ENCODE data around the gene MRTFA.

Gene MRTFA

DNA sequence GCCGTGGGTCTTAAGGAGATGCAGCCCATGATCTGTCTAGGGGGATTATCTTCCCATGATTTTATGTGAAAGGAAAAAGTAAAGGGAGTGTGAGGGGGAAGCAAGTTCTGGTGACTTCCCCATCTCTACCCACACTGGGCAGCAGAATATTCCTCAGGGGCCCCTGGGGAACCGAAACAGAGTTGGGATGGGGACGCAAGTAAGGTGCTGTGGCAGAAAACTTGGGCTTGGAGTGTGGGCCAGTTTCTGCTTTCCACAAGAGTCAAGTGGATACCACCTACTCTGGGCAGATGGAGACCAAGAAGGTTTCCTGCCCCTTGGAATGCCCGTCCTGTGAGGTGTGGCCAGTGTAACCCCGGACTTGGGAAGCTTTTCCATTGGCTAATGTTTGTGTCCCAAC is 201.8 kb downstream of the MRTFA start:
- Histone ChIP-seq H3K4me1 (ENCODE audit: control insufficient read depth, insufficient read depth, low read length) (no peaks in the 10 kb centered on the region), H3K27me3 (ENCODE audit: control insufficient read depth, insufficient read depth, low read length, poor library complexity, severe bottlenecking) (no peaks in the 10 kb centered on the region), H3K27ac (ENCODE audit: insufficient read depth, low read depth, low read length, poor library complexity, severe bottlenecking) (no peak overlapping the region), H3K9me3 (ENCODE audit: control insufficient read depth, low read length) (no peaks in the 10 kb centered on the region), H3K4me3 (ENCODE audit: insufficient read depth, low read depth, low read length) (no peak overlapping the region), H3K36me3 (ENCODE audit: control insufficient read depth, insufficient read depth, low read length) (peaks cover 3% of the 10 kb centered on the region)
- 92 to 93% methylated on average over 5 of the region's 5 CpGs for WGBS, 2 experiments

DNA sequence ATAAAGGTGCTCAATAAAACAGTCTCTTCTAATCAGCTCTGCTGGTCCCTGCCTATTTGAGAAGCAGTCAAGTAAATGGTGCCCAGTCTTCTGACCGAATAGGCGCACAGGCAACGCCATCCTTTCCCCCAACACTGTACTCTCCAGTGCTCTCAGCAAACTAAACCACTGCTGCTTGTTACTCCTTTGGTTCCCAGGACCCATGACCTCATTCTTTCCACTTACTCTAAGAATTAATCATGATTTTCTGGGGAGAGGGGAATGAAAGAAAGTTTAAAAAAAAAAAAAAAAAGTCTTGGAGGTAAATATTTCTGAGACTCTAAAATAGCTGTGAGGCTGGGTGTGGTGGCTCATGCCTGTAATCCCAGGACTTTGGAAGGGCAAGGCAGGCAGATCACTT is 202.4 kb downstream of the MRTFA start:
- Histone ChIP-seq H3K4me3 (ENCODE audit: insufficient read depth, low read depth, low read length) (no peak overlapping the region), H3K27ac (ENCODE audit: insufficient read depth, low read depth, low read length, poor library complexity, severe bottlenecking) (no peak overlapping the region), H3K9me3 (ENCODE audit: control insufficient read depth, low read length) (no peaks in the 10 kb centered on the region), H3K27me3 (ENCODE audit: control insufficient read depth, insufficient read depth, low read length, poor library complexity, severe bottlenecking) (no peaks in the 10 kb centered on the region), H3K36me3 (ENCODE audit: control insufficient read depth, insufficient read depth, low read length) (peaks cover 3% of the 10 kb centered on the region), H3K4me1 (ENCODE audit: control insufficient read depth, insufficient read depth, low read length) (no peaks in the 10 kb centered on the region)
- 92 to 95% methylated on average over 3 of the region's 3 CpGs for WGBS, 2 experiments

DNA sequence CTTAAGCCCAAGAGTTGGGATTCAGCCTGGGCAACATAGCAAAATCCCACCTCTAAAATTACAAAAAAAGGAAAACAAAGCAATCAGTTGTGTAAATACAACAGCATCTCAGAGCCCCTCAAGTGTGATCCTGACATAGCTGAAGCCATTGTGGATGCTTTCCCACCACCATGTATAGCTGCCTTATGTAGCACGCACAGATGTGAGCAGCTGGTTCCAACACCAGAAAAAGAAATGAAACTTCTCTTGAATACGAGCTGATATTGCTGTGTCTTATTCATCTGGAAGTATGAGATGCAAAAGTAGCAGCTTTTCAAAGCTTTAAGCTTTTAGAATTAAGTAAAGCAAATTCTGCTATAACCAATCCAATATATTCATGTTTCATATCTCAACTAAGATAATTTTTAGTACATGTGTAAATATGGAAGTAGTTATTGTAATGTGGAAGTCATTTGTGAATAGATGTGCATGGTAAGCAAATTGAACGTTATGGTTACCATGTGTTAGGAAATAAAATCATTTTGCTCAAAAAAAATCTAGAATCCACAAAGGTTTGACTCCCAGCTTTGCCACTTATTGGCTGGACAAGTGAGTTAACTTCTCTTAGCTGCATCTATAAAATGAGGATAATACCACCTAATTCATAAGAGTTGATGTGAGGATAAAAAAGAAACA is 203.0 kb downstream of the MRTFA start:
- WGBS, 2 experiments = 94 to 97% methylated on average over 3 of the region's 3 CpGs
- H3K27me3 ChIP-seq (ENCODE audit: control insufficient read depth, insufficient read depth, low read length, poor library complexity, severe bottlenecking) = no peaks in the 10 kb centered on the region
- no peaks in the 10 kb centered on the region for H3K4me1 ChIP-seq (ENCODE audit: control insufficient read depth, insufficient read depth, low read length)
- H3K36me3 ChIP-seq (ENCODE audit: control insufficient read depth, insufficient read depth, low read length) = peaks cover 3% of the 10 kb centered on the region
- no peak overlapping the region for H3K4me3 ChIP-seq (ENCODE audit: insufficient read depth, low read depth, low read length)
- H3K9me3 ChIP-seq (ENCODE audit: control insufficient read depth, low read length) = no peaks in the 10 kb centered on the region
- H3K27ac ChIP-seq (ENCODE audit: insufficient read depth, low read depth, low read length, poor library complexity, severe bottlenecking) = no peak overlapping the region

- Histone ChIP-seq H3K36me3 (ENCODE audit: control insufficient read depth, insufficient read depth, low read length) (peaks cover 3% of the 10 kb centered on the region), H3K4me1 (ENCODE audit: control insufficient read depth, insufficient read depth, low read length) (no peaks in the 10 kb centered on the region), H3K27me3 (ENCODE audit: control insufficient read depth, insufficient read depth, low read length, poor library complexity, severe bottlenecking) (no peaks in the 10 kb centered on the region), H3K4me3 (ENCODE audit: insufficient read depth, low read depth, low read length) (no peak overlapping the region), H3K9me3 (ENCODE audit: control insufficient read depth, low read length) (no peaks in the 10 kb centered on the region), H3K27ac (ENCODE audit: insufficient read depth, low read depth, low read length, poor library complexity, severe bottlenecking) (no peak overlapping the region)
- 95 to 99% methylated on average over 2 of the region's 2 CpGs for WGBS, 2 experiments
These were observed 203.9 kb downstream of the MRTFA start for GRCh38 chr22:40432625-40433024.

- H3K4me1 ChIP-seq (ENCODE audit: control insufficient read depth, insufficient read depth, low read length) = no peaks in the 10 kb centered on the region
- H3K9me3 ChIP-seq (ENCODE audit: control insufficient read depth, low read length) = no peaks in the 10 kb centered on the region
- no peak overlapping the region for H3K27ac ChIP-seq (ENCODE audit: insufficient read depth, low read depth, low read length, poor library complexity, severe bottlenecking)
- no peaks in the 10 kb centered on the region for H3K27me3 ChIP-seq (ENCODE audit: control insufficient read depth, insufficient read depth, low read length, poor library complexity, severe bottlenecking)
- H3K36me3 ChIP-seq (ENCODE audit: control insufficient read depth, insufficient read depth, low read length) = peaks cover 3% of the 10 kb centered on the region
- 96 to 97% methylated on average over 5 of the region's 5 CpGs for WGBS, 2 experiments
- H3K4me3 ChIP-seq (ENCODE audit: insufficient read depth, low read depth, low read length) = no peak overlapping the region
These were observed 204.4 kb downstream of the MRTFA start for GRCh38 chr22:40432157-40432556.

DNA sequence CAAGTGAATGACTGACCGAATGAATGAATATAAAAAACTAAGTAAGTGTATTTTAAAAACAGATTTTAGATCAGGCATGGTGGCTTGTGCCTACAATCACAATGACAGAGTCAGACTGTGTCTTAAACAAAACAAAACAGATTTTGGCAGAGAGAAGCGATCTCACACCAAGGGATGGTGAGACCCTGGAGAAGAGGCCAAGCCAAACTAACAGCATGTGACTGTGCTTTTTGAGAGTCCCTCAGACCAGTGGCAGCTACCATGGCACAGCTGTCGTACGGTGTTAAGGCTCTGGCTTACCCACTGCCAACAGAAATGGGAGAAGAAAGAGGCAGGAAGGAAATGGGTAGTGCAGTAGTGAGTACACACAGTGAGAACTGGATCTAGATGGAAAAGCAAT is 205.5 kb downstream of the MRTFA start:
- WGBS, 2 experiments = 95 to 99% methylated on average over 4 of the region's 4 CpGs
- H3K27me3 ChIP-seq (ENCODE audit: control insufficient read depth, insufficient read depth, low read length, poor library complexity, severe bottlenecking) = no peaks in the 10 kb centered on the region
- H3K4me3 ChIP-seq (ENCODE audit: insufficient read depth, low read depth, low read length) = no peak overlapping the region
- no peaks in the 10 kb centered on the region for H3K4me1 ChIP-seq (ENCODE audit: control insufficient read depth, insufficient read depth, low read length)
- H3K9me3 ChIP-seq (ENCODE audit: control insufficient read depth, low read length) = no peaks in the 10 kb centered on the region
- H3K27ac ChIP-seq (ENCODE audit: insufficient read depth, low read depth, low read length, poor library complexity, severe bottlenecking) = no peak overlapping the region
- peaks cover 3% of the 10 kb centered on the region for H3K36me3 ChIP-seq (ENCODE audit: control insufficient read depth, insufficient read depth, low read length)

- Histone ChIP-seq H3K36me3 (ENCODE audit: control insufficient read depth, insufficient read depth, low read length) (no peaks in the 10 kb centered on the region), H3K27ac (ENCODE audit: insufficient read depth, low read depth, low read length, poor library complexity, severe bottlenecking) (no peak overlapping the region), H3K4me1 (ENCODE audit: control insufficient read depth, insufficient read depth, low read length) (no peaks in the 10 kb centered on the region), H3K9me3 (ENCODE audit: control insufficient read depth, low read length) (no peaks in the 10 kb centered on the region), H3K4me3 (ENCODE audit: insufficient read depth, low read depth, low read length) (no peak overlapping the region), H3K27me3 (ENCODE audit: control insufficient read depth, insufficient read depth, low read length, poor library complexity, severe bottlenecking) (no peaks in the 10 kb centered on the region)
- 94 to 97% methylated on average over 4 of the region's 4 CpGs for WGBS, 2 experiments
These were observed 207.0 kb downstream of the MRTFA start for GRCh38 chr22:40429481-40429880.

DNA sequence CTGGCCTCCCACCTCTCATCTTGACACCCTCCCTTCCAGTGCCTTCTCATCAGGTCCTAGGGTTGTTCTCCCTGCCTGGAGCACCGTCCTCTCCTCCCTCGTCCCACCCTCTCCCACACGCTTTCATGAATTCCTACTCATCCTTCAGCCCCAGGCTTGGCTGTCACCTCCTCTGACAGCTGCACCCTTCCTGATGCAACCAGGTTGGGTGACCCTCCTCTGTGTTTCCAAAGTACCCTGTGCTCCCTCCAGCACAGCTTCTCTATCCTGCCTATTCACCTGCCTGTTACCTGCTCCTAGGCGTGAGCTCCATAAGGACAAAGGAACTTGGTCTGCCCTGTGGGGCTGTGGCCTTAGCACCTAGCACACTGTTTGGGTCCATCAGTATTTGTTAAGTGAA is 207.7 kb downstream of the MRTFA start:
- WGBS, 2 experiments = 95 to 97% methylated on average over 4 of the region's 4 CpGs
- Histone ChIP-seq H3K36me3 (ENCODE audit: control insufficient read depth, insufficient read depth, low read length) (no peaks in the 10 kb centered on the region), H3K27me3 (ENCODE audit: control insufficient read depth, insufficient read depth, low read length, poor library complexity, severe bottlenecking) (no peaks in the 10 kb centered on the region), H3K9me3 (ENCODE audit: control insufficient read depth, low read length) (no peaks in the 10 kb centered on the region), H3K4me1 (ENCODE audit: control insufficient read depth, insufficient read depth, low read length) (no peaks in the 10 kb centered on the region), H3K4me3 (ENCODE audit: insufficient read depth, low read depth, low read length) (no peak overlapping the region), H3K27ac (ENCODE audit: insufficient read depth, low read depth, low read length, poor library complexity, severe bottlenecking) (no peak overlapping the region)

GRCh38 chr22:40426594-40427333 is 209.8 kb downstream of the MRTFA start:
- Histone ChIP-seq H3K27ac (ENCODE audit: insufficient read depth, low read depth, low read length, poor library complexity, severe bottlenecking) (no peak overlapping the region), H3K36me3 (ENCODE audit: control insufficient read depth, insufficient read depth, low read length) (no peaks in the 10 kb centered on the region), H3K4me1 (ENCODE audit: control insufficient read depth, insufficient read depth, low read length) (no peaks in the 10 kb centered on the region), H3K27me3 (ENCODE audit: control insufficient read depth, insufficient read depth, low read length, poor library complexity, severe bottlenecking) (no peaks in the 10 kb centered on the region), H3K4me3 (ENCODE audit: insufficient read depth, low read depth, low read length) (no peak overlapping the region), H3K9me3 (ENCODE audit: control insufficient read depth, low read length) (no peaks in the 10 kb centered on the region)
- 94% methylated on average over 9 of the region's 9 CpGs for WGBS, 2 experiments

GRCh38 chr22:40425082-40425481 is 211.4 kb downstream of the MRTFA start:
- Histone ChIP-seq H3K4me1 (ENCODE audit: control insufficient read depth, insufficient read depth, low read length) (no peaks in the 10 kb centered on the region), H3K27ac (ENCODE audit: insufficient read depth, low read depth, low read length, poor library complexity, severe bottlenecking) (no peak overlapping the region), H3K4me3 (ENCODE audit: insufficient read depth, low read depth, low read length) (no peak overlapping the region), H3K9me3 (ENCODE audit: control insufficient read depth, low read length) (no peaks in the 10 kb centered on the region), H3K36me3 (ENCODE audit: control insufficient read depth, insufficient read depth, low read length) (peaks cover 6% of the 10 kb centered on the region), H3K27me3 (ENCODE audit: control insufficient read depth, insufficient read depth, low read length, poor library complexity, severe bottlenecking) (no peaks in the 10 kb centered on the region)
- 95% methylated on average over 5 of the region's 5 CpGs for WGBS, 2 experiments

All from ectodermal cell (in vitro differentiated cells).